ENCODE data around the gene FES.
"Not testable (repeated sequence)": the region's sequence is repeated elsewhere in the genome, so short reads cannot be mapped to it uniquely, and the experiment has no call there.

The FES gene

GRCh38 chr15:90907838-90908507, 23.7 kb downstream of the FES start:
- DNase-seq (ENCODE audit: low read depth in 1 of 2, low spot score in 1 of 2) = no peak

- DNase-seq (ENCODE audit: low read depth in 1 of 2, low spot score in 1 of 2) = not testable (repeated sequence)
Measured at GRCh38 chr15:90909449-90909848, 25.1 kb downstream of the FES start.

- no peak for DNase-seq (ENCODE audit: low read depth in 1 of 2, low spot score in 1 of 2)
Measured at GRCh38 chr15:90909976-90910375, 25.7 kb downstream of the FES start.

GRCh38 chr15:90910441-90911301, 26.4 kb downstream of the FES start:
- no peak for DNase-seq (ENCODE audit: low read depth in 1 of 2, low spot score in 1 of 2)

- no peak for DNase-seq (ENCODE audit: low read depth in 1 of 2, low spot score in 1 of 2)
Measured at GRCh38 chr15:90911302-90911623, 27.0 kb downstream of the FES start.

- DNase-seq (ENCODE audit: low read depth in 1 of 2, low spot score in 1 of 2) = no peak
Measured at GRCh38 chr15:90911906-90912769, 27.8 kb downstream of the FES start.

GRCh38 chr15:90912770-90913075, 28.4 kb downstream of the FES start:
- no peak for DNase-seq (ENCODE audit: low read depth in 1 of 2, low spot score in 1 of 2)

- no peak for DNase-seq (ENCODE audit: low read depth in 1 of 2, low spot score in 1 of 2)
Measured at GRCh38 chr15:90913398-90913944, 29.2 kb downstream of the FES start.

GRCh38 chr15:90914305-90915080, 30.2 kb downstream of the FES start:
- no peak for DNase-seq (ENCODE audit: low read depth in 1 of 2, low spot score in 1 of 2)

GRCh38 chr15:90915216-90915807, 31.0 kb downstream of the FES start:
- DNase-seq (ENCODE audit: low read depth in 1 of 2, low spot score in 1 of 2) = no peak

- DNase-seq (ENCODE audit: low read depth in 1 of 2, low spot score in 1 of 2) = no peak
Measured at GRCh38 chr15:90915808-90916440, 31.6 kb downstream of the FES start.

GRCh38 chr15:90916461-90916860, 32.2 kb downstream of the FES start:
- DNase-seq (ENCODE audit: low read depth in 1 of 2, low spot score in 1 of 2) = no peak

GRCh38 chr15:90917569-90917968, 33.3 kb downstream of the FES start:
- no peak for DNase-seq (ENCODE audit: low read depth in 1 of 2, low spot score in 1 of 2)

- DNase-seq (ENCODE audit: low read depth in 1 of 2, low spot score in 1 of 2) = no peak
Measured at GRCh38 chr15:90918034-90918788, 33.9 kb downstream of the FES start.

- no peak for DNase-seq (ENCODE audit: low read depth in 1 of 2, low spot score in 1 of 2)
Measured at GRCh38 chr15:90918835-90919234, 34.5 kb downstream of the FES start.

GRCh38 chr15:90921887-90922286, 37.6 kb downstream of the FES start:
- DNase-seq (ENCODE audit: low read depth in 1 of 2, low spot score in 1 of 2) = no peak

- DNase-seq (ENCODE audit: low read depth in 1 of 2, low spot score in 1 of 2) = not testable (repeated sequence)
Measured at GRCh38 chr15:90922712-90923322, 38.5 kb downstream of the FES start.

- DNase-seq (ENCODE audit: low read depth in 1 of 2, low spot score in 1 of 2) = no peak
Measured at GRCh38 chr15:90924375-90924774, 40.1 kb downstream of the FES start.

- not testable (repeated sequence) for DNase-seq (ENCODE audit: low read depth in 1 of 2, low spot score in 1 of 2)
Measured at GRCh38 chr15:90926766-90927165, 42.5 kb downstream of the FES start.
